ENCODE data around the gene PDAP1. TPM values are rescaled to one million over a fixed set of nuclear protein-coding genes. Genes with fewer than 3 reads are reported as not detected.

Gene PDAP1
- total and polyA plus RNA-seq, 2 of the 13 experiments (the other 11 are each of a cell fraction or from before 2014, with no cell fraction given), result 13.0 to 100 TPM

DNA sequence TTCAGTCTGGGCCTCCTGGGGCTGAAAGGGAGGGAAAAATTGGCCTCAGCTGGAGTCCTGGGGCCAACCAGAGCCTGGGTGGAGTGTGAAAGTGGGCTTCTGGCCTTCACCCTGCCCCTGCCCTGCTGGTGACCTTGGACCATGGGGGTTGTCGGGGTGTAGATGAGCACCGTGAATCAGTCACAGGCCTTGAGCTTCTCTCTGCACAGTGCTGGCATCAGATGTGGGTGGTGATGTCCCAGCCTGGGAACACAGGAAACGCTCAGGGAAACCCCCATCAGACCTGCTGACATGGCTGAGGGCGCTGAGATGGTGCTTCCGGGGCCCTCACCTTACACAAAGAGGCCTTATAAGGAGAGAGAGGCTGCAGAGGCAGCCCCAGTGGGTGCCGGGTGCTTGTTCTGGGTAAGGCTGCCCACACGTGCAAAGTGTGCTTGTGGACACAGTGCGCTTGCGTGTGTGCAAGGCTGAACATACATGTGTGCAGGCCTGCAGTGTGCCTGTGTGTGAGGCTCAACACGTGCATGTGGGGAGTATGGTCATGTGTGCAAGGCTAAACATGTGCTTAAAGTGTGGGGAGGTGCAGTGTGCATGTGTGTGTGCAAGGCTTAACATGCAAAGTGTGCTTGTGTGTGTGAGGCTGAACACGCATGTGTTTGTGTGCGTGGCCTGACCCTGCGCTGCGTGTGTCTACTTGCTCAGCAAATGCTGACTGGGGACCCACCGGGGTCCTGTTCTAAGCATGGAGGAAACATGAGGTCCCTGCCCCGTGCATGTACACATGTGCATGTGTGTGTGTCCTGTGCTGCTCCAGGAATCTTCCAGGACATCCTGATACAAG, 27.4 kb downstream of the PDAP1 start (continued):
- TF ChIP-seq, protein P1, sequence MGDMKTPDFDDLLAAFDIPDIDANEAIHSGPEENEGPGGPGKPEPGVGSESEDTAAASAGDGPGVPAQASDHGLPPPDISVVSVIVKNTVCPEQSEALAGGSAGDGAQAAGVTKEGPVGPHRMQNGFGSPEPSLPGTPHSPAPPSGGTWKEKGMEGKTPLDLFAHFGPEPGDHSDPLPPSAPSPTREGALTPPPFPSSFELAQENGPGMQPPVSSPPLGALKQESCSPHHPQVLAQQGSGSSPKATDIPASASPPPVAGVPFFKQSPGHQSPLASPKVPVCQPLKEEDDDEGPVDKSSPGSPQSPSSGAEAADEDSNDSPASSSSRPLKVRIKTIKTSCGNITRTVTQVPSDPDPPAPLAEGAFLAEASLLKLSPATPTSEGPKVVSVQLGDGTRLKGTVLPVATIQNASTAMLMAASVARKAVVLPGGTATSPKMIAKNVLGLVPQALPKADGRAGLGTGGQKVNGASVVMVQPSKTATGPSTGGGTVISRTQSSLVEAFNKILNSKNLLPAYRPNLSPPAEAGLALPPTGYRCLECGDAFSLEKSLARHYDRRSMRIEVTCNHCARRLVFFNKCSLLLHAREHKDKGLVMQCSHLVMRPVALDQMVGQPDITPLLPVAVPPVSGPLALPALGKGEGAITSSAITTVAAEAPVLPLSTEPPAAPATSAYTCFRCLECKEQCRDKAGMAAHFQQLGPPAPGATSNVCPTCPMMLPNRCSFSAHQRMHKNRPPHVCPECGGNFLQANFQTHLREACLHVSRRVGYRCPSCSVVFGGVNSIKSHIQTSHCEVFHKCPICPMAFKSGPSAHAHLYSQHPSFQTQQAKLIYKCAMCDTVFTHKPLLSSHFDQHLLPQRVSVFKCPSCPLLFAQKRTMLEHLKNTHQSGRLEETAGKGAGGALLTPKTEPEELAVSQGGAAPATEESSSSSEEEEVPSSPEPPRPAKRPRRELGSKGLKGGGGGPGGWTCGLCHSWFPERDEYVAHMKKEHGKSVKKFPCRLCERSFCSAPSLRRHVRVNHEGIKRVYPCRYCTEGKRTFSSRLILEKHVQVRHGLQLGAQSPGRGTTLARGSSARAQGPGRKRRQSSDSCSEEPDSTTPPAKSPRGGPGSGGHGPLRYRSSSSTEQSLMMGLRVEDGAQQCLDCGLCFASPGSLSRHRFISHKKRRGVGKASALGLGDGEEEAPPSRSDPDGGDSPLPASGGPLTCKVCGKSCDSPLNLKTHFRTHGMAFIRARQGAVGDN (CRISPR knock-in tag; IDR thresholded peaks at IDR 0.05), result peak; percentile 82
- no peak for TF ChIP-seq ZNF235 (CRISPR knock-in tag; IDR thresholded peaks at IDR 0.05; ENCODE audit: borderline replicate concordance)
- TF ChIP-seq, protein P2, sequence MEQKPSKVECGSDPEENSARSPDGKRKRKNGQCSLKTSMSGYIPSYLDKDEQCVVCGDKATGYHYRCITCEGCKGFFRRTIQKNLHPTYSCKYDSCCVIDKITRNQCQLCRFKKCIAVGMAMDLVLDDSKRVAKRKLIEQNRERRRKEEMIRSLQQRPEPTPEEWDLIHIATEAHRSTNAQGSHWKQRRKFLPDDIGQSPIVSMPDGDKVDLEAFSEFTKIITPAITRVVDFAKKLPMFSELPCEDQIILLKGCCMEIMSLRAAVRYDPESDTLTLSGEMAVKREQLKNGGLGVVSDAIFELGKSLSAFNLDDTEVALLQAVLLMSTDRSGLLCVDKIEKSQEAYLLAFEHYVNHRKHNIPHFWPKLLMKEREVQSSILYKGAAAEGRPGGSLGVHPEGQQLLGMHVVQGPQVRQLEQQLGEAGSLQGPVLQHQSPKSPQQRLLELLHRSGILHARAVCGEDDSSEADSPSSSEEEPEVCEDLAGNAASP (CRISPR knock-in tag; IDR thresholded peaks at IDR 0.05; ENCODE audit: borderline replicate concordance), result peak; percentile 49; the same call in 1 of the 2 replicates
- TF ChIP-seq, protein P3, sequence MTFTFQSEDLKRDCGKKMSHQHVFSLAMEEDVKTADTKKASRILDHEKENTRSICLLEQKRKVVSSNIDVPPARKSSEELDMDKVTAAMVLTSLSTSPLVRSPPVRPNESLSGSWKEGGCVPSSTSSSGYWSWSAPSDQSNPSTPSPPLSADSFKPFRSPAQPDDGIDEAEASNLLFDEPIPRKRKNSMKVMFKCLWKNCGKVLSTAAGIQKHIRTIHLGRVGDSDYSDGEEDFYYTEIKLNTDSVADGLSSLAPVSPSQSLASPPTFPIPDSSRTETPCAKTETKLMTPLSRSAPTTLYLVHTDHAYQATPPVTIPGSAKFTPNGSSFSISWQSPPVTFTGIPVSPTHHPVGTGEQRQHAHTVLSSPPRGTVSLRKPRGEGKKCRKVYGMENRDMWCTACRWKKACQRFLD (CRISPR knock-in tag; IDR thresholded peaks at IDR 0.05; ENCODE audit: borderline replicate concordance), result 0 out of 2 replicates have a peak, but pooled peaks have one; percentile 24
- TF ChIP-seq ZNF549 (CRISPR knock-in tag; IDR thresholded peaks at IDR 0.05), result no peak
- no peak for TF ChIP-seq SRY (CRISPR knock-in tag; IDR thresholded peaks at IDR 0.05)
- TF ChIP-seq, protein P4, sequence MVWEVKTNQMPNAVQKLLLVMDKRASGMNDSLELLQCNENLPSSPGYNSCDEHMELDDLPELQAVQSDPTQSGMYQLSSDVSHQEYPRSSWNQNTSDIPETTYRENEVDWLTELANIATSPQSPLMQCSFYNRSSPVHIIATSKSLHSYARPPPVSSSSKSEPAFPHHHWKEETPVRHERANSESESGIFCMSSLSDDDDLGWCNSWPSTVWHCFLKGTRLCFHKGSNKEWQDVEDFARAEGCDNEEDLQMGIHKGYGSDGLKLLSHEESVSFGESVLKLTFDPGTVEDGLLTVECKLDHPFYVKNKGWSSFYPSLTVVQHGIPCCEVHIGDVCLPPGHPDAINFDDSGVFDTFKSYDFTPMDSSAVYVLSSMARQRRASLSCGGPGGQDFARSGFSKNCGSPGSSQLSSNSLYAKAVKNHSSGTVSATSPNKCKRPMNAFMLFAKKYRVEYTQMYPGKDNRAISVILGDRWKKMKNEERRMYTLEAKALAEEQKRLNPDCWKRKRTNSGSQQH (CRISPR knock-in tag; IDR thresholded peaks at IDR 0.05; ENCODE audit: low read depth), result 0 out of 2 replicates have a peak, but pooled peaks have one; percentile 42
- TF ChIP-seq, protein P5, sequence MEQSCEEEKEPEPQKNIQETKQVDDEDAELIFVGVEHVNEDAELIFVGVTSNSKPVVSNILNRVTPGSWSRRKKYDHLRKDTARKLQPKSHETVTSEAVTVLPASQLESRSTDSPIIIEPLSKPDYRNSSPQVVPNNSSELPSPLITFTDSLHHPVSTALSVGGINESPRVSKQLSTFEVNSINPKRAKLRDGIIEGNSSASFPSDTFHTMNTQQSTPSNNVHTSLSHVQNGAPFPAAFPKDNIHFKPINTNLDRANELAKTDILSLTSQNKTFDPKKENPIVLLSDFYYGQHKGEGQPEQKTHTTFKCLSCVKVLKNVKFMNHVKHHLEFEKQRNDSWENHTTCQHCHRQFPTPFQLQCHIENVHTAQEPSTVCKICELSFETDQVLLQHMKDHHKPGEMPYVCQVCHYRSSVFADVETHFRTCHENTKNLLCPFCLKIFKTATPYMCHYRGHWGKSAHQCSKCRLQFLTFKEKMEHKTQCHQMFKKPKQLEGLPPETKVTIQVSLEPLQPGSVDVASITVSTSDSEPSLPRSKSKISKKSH (CRISPR knock-in tag; IDR thresholded peaks at IDR 0.05; ENCODE audit: borderline replicate concordance), result no peak; the same call in 1 of the 2 replicates
- TF ChIP-seq MBNL3 (CRISPR knock-in tag; conservative IDR thresholded peaks at IDR 0.05), result no peak
- 0 out of 2 replicates have a peak, but pooled peaks have one; percentile 29 for TF ChIP-seq ZNF749 (CRISPR knock-in tag; IDR thresholded peaks at IDR 0.05; ENCODE audit: borderline replicate concordance)
- TF ChIP-seq NBN (conservative IDR thresholded peaks at IDR 0.05), result no peak
- no peak for TF ChIP-seq BCL6 (CRISPR knock-in tag; IDR thresholded peaks at IDR 0.05)
- TF ChIP-seq MED13 (CRISPR knock-in tag; IDR thresholded peaks at IDR 0.05), result 0 out of 2 replicates have a peak, but pooled peaks have one; percentile 46
- TF ChIP-seq, protein P6, sequence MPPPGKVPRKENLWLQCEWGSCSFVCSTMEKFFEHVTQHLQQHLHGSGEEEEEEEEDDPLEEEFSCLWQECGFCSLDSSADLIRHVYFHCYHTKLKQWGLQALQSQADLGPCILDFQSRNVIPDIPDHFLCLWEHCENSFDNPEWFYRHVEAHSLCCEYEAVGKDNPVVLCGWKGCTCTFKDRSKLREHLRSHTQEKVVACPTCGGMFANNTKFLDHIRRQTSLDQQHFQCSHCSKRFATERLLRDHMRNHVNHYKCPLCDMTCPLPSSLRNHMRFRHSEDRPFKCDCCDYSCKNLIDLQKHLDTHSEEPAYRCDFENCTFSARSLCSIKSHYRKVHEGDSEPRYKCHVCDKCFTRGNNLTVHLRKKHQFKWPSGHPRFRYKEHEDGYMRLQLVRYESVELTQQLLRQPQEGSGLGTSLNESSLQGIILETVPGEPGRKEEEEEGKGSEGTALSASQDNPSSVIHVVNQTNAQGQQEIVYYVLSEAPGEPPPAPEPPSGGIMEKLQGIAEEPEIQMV (CRISPR knock-in tag; IDR thresholded peaks at IDR 0.05; ENCODE audit: low read depth), result no peak
